Endothelial cell of umbilical vein (primary cell): ENCODE measurements around the gene BGN. TPM values are rescaled to one million over a fixed set of nuclear protein-coding genes. Genes with fewer than 3 reads are reported as not detected.

Source experiments
- BruUV-seq: library from RNA; stranded (reverse); fragments of 400-500 nt; replicated peaks from 2 replicates; lab custom pipeline; 2021; lab: Mats Ljungman, UMichigan
- CTCF ChIA-PET: fragments of 300-600, 350-600 bp; sonication (Branson Sonifier 250); formaldehyde crosslinking; loops from one replicate; lab custom pipeline; 2021; ENCODE audit warnings: antibody characterized with exemption, inconsistent platforms; lab: Charles Lee
- POLR2A ChIA-PET: fragments of 300-600, 350-600 bp; sonication (Branson Sonifier 250); formaldehyde crosslinking; loops from one replicate; lab custom pipeline; 2021; ENCODE audit warnings: antibody characterized with exemption, inconsistent platforms; lab: Charles Lee
- DNase-seq: peaks from one replicate; pipeline ENCODE4 v3.0.0-alpha.2; 2011; ENCODE audit warnings: low read depth, low spot score
- FAIRE-seq: peaks from 2 replicates; lab custom pipeline; 2011; peaks lifted over from hg19 to GRCh38; lab: Jason Lieb, UNC
- H2AFZ ChIP-seq: 2 replicates; pipeline ENCODE4 v1.6.0; 2012; ENCODE audit warnings: low read depth, low read length, control low read depth, inconsistent platforms
- H3K27ac ChIP-seq: 2 replicates; pipeline ENCODE4 v1.5.1; 2011; ENCODE audit warnings: low read depth, mild to moderate bottlenecking, control low read depth, low read length, moderate library complexity; ENCODE audit not compliant: insufficient read depth
- H3K27me3 ChIP-seq, 2 experiments: 2 replicates each; pipeline versions ENCODE4 v1.6.0 to v1.6.1; 2011; ENCODE audit warnings: low read length in 2 of 2, mixed read lengths in 1 of 2; ENCODE audit not compliant: control insufficient read depth in 2 of 2, insufficient read depth in 2 of 2
- H3K36me3 ChIP-seq, 2 experiments: 2 replicates in 1 of 2; 3 replicates in 1 of 2; pipeline ENCODE4 v1.5.1; 2011; ENCODE audit warnings: low read length in 2 of 2, mild to moderate bottlenecking in 1 of 2, moderate library complexity in 1 of 2; ENCODE audit not compliant: control insufficient read depth in 2 of 2, insufficient read depth in 2 of 2; ENCODE audit errors: extremely low read depth in 1 of 2
- H3K4me1 ChIP-seq: 3 replicates; pipeline ENCODE4 v1.5.1; 2011; ENCODE audit warnings: mild to moderate bottlenecking, low read length; ENCODE audit not compliant: control insufficient read depth, insufficient read depth; ENCODE audit errors: extremely low read depth
- H3K4me2 ChIP-seq: 2 replicates; pipeline ENCODE4 v1.6.1; 2011; ENCODE audit warnings: low read length, control low read depth, mixed read lengths; ENCODE audit not compliant: insufficient read depth
- H3K4me3 ChIP-seq, 3 experiments: fragments of 200-600 bp in 1 of 3; sonication (generic), shearing (Covaris generic) in 1 of 3; replicated peaks in 1 of 3; 2 replicates each; pipeline ENCODE4 v1.5.1; 2011 to 2016; ENCODE audit warnings: control low read depth in 3 of 3, low read length in 3 of 3, mild to moderate bottlenecking in 2 of 3, inconsistent platforms in 1 of 3, low read depth in 1 of 3, moderate library complexity in 1 of 3; ENCODE audit not compliant: insufficient read depth in 1 of 3
- H3K79me2 ChIP-seq: 2 replicates; pipeline ENCODE4 v1.6.0; 2012; ENCODE audit warnings: low read length, inconsistent platforms; ENCODE audit not compliant: control insufficient read depth, insufficient read depth
- H3K9ac ChIP-seq: replicated peaks from 2 replicates; pipeline ENCODE3; 2011; ENCODE audit warnings: low read length, control low read depth; ENCODE audit not compliant: insufficient read depth; ENCODE audit errors: extremely low read depth
- H3K9me1 ChIP-seq: replicated peaks from 3 replicates; pipeline ENCODE4 v1.6.0; 2011; ENCODE audit warnings: mild to moderate bottlenecking, low read length; ENCODE audit not compliant: control insufficient read depth, insufficient read depth; ENCODE audit errors: extremely low read depth
- H3K9me3 ChIP-seq: replicated peaks from 2 replicates; pipeline ENCODE4 v1.5.1; 2012; ENCODE audit warnings: low read length, inconsistent platforms; ENCODE audit not compliant: control insufficient read depth, insufficient read depth
- H4K20me1 ChIP-seq: replicated peaks from 2 replicates; pipeline ENCODE3; 2011; ENCODE audit warnings: mild to moderate bottlenecking, low read length; ENCODE audit not compliant: control insufficient read depth, insufficient read depth; ENCODE audit errors: extremely low read depth
- CTCF ChIP-seq, 2 donors: IDR thresholded peaks; 1 replicate in 1 of 2; 2 replicates in 1 of 2; pipeline ENCODE4 v1.5.1; 2011; ENCODE audit warnings: low read length in 2 of 2, mild to moderate bottlenecking in 2 of 2, moderate library complexity in 2 of 2, control low read depth in 1 of 2, inconsistent platforms in 1 of 2, low read depth in 1 of 2; ENCODE audit not compliant: insufficient read depth in 1 of 2; ENCODE audit errors: extremely low read depth in 1 of 2
- EZH2 ChIP-seq: IDR thresholded peaks from 2 replicates; pipeline ENCODE4 v1.6.1; 2012; ENCODE audit warnings: borderline replicate concordance, low read depth, mild to moderate bottlenecking, moderate library complexity, low read length, inconsistent platforms; ENCODE audit not compliant: severe bottlenecking
- FOS ChIP-seq: IDR thresholded peaks from 2 replicates; pipeline ENCODE4 v1.6.1; 2011; ENCODE audit warnings: mild to moderate bottlenecking, low read length, moderate library complexity, borderline replicate concordance; ENCODE audit not compliant: insufficient read depth
- GATA2 ChIP-seq: IDR thresholded peaks from 2 replicates; pipeline ENCODE4 v1.7.0; 2011; ENCODE audit warnings: low read depth, mild to moderate bottlenecking, moderate library complexity, mixed read lengths, low read length; ENCODE audit not compliant: insufficient read length, insufficient read depth
- JUN ChIP-seq: IDR thresholded peaks from 2 replicates; pipeline ENCODE4 v1.6.1; 2011; ENCODE audit warnings: borderline replicate concordance, low read depth; ENCODE audit not compliant: insufficient read length, insufficient read depth
- MAX ChIP-seq: IDR thresholded peaks from 2 replicates; pipeline ENCODE4 v1.6.1; 2011; ENCODE audit not compliant: insufficient read depth, insufficient read length
- MYC ChIP-seq: IDR thresholded peaks from one replicate; pipeline ENCODE4 v1.6.1; 2011; ENCODE audit warnings: mild to moderate bottlenecking, low read depth, low read length
- POLR2A ChIP-seq: IDR thresholded peaks from 2 replicates; pipeline ENCODE4 v1.6.1; 2012; ENCODE audit warnings: low read depth, mild to moderate bottlenecking, control low read depth, low read length
- POLR2AphosphoS5 ChIP-seq: IDR thresholded peaks from 2 replicates; pipeline ENCODE4 v1.6.1; 2012; ENCODE audit warnings: low read depth, mild to moderate bottlenecking, control low read depth, low read length, moderate library complexity; ENCODE audit not compliant: insufficient read depth
- dilution Hi-C: fragments of 300-500 bp; cut with MboI; formaldehyde crosslinking; loops from one replicate; pipeline ENCODE4 v1.15.0; 2019; ENCODE audit warnings: low sequenced_read_pairs; ENCODE audit not compliant: extremely low pct_ligation_motif_present
- intact Hi-C: fragments of 100-400 bp; cut with micrococcal nuclease; formaldehyde crosslinking; loops from one replicate; pipeline ENCODE4 v1.10.0; 2022
- polyA plus RNA-seq, 4 experiments: library from polyadenylated mRNA; depleted of rRNA in 3 of 4; stranded (reverse) in 3 of 4; unstranded in 1 of 4; fragments of >200 nt; gene quantifications; 2 replicates each; pipeline versions ENCODE4 v1.2.1 to v1.2.3, GENCODE V29; 2011 to 2012; ENCODE audit warnings: missing spikeins in 1 of 4
- total RNA-seq: library from RNA; stranded (reverse); gene quantifications from 2 replicates; pipeline ENCODE4 v1.2.3, GENCODE V29; 2021

Gene BGN
- total and polyA plus RNA-seq, 2 donors (not counting 3 experiments of a cell fraction or from before 2014, with no cell fraction given) = 479 to 879 TPM

- Histone ChIP-seq H2AFZ (no peak overlapping the region), H3K27ac (no peak overlapping the region), H3K4me3 (no peak overlapping the region), H3K4me2 (no peak overlapping the region), H3K9me3 (no peaks in the 10 kb centered on the region), H3K79me2 (no peaks in the 10 kb centered on the region), H3K36me3 (no peaks in the 10 kb centered on the region), H4K20me1 (no peaks in the 10 kb centered on the region), H3K27me3 (no peaks in the 10 kb centered on the region), H3K9ac (no peak overlapping the region), H3K4me1 (no peaks in the 10 kb centered on the region), H3K9me1 (no peaks in the 10 kb centered on the region)
- ChIA-PET CTCF (no interaction called here), POLR2A (no interaction called here)
- dilution Hi-C loops = no loop called here
- BruUV-seq = no TSS peak
- DNase-seq (no peak), FAIRE-seq (no peak)
- intact Hi-C loops = no loop called here
- TF ChIP-seq POLR2AphosphoS5 = no peak
- no peak for TF ChIP-seq CTCF (IDR thresholded peaks at IDR 0.05; ENCODE audit: extremely low read depth in 1 of 2, insufficient read depth in 1 of 2, low read depth in 1 of 2, low read length in 2 of 2)
- no peak for TF ChIP-seq MAX
- no peak for TF ChIP-seq GATA2
- no peak for TF ChIP-seq POLR2A
- TF ChIP-seq FOS = no peak
- TF ChIP-seq MYC = no peak
- TF ChIP-seq EZH2 = no peak
- no peak for TF ChIP-seq JUN
Observed at GRCh38 chrX:153447581-153447960, 47.2 kb upstream of the BGN start.
